GM23338 (cell line): Measurements from ENCODE around the gene SPIRE2. TPM values are rescaled to one million over a fixed set of nuclear protein-coding genes. Genes with fewer than 3 reads are reported as not detected.

Source experiments
- ATAC-seq: fragments of 200-7000 bp; cut with Tn5 transposase; 3 replicates; pipeline ENCODE4 v1.9.1; 2020
- DNase-seq: peaks from one replicate; pipeline ENCODE4 v3.0.0-alpha.2; 2015; ENCODE audit warnings: low spot score
- H2AFZ ChIP-seq: fragments of 200-600 bp; sonication (generic); 2 replicates; pipeline ENCODE4 v1.8.0; 2016; ENCODE audit warnings: antibody characterized with exemption, mild to moderate bottlenecking, moderate library complexity
- H3F3A ChIP-seq: fragments of 200-600 bp; sonication (generic); replicated peaks from 2 replicates; pipeline ENCODE4 v1.8.0; 2017; ENCODE audit warnings: antibody characterized with exemption, mixed run types, low read depth
- H3K27ac ChIP-seq: fragments of 200-600 bp; sonication (generic); 2 replicates; pipeline ENCODE4 v1.6.1; 2016; ENCODE audit warnings: low read depth
- H3K27me3 ChIP-seq: fragments of 200-600 bp; sonication (generic); 2 replicates; pipeline ENCODE4 v1.8.0; 2016; ENCODE audit warnings: mild to moderate bottlenecking, mixed run types, moderate library complexity; ENCODE audit not compliant: insufficient read depth
- H3K36me3 ChIP-seq: fragments of 200-600 bp; sonication (generic); 2 replicates; pipeline ENCODE4 v1.8.0; 2016; ENCODE audit warnings: mild to moderate bottlenecking; ENCODE audit not compliant: insufficient read depth
- H3K4me1 ChIP-seq: fragments of 200-600 bp; sonication (generic); 2 replicates; pipeline ENCODE4 v1.8.0; 2016; ENCODE audit warnings: mild to moderate bottlenecking, moderate library complexity; ENCODE audit not compliant: insufficient read depth
- H3K4me2 ChIP-seq: fragments of 200-600 bp; sonication (generic); 2 replicates; pipeline ENCODE4 v1.7.1; 2017; ENCODE audit warnings: mixed run types
- H3K4me3 ChIP-seq: fragments of 200-600 bp; sonication (generic); 2 replicates; pipeline ENCODE4 v1.6.1; 2016; ENCODE audit warnings: mixed run types
- H3K79me2 ChIP-seq: fragments of 200-600 bp; sonication (generic); replicated peaks from 2 replicates; pipeline ENCODE4 v1.8.0; 2017; ENCODE audit warnings: mild to moderate bottlenecking; ENCODE audit not compliant: insufficient read depth
- H3K9me2 ChIP-seq: fragments of 200-600 bp; sonication (generic); 2 replicates; pipeline ENCODE4 v1.8.0; 2017; ENCODE audit not compliant: insufficient read depth
- H4K20me1 ChIP-seq: fragments of 200-600 bp; sonication (generic); replicated peaks from 2 replicates; pipeline ENCODE4 v1.8.0; 2017; ENCODE audit warnings: mild to moderate bottlenecking; ENCODE audit not compliant: insufficient read depth
- H3K27ac Mint-ChIP-seq: 2 replicates; pipeline ENCODE4 v1.8.0; 2020; ENCODE audit warnings: inconsistent platforms, mild to moderate bottlenecking, moderate library complexity, mixed read lengths
- H3K27me3 Mint-ChIP-seq: 3 replicates; pipeline ENCODE4 v1.8.0; 2022; ENCODE audit warnings: low read depth, mild to moderate bottlenecking, moderate library complexity, mixed read lengths, inconsistent platforms; ENCODE audit not compliant: insufficient read depth, poor library complexity
- H3K36me3 Mint-ChIP-seq: 3 replicates; pipeline ENCODE4 v1.8.0; 2021; ENCODE audit warnings: low read depth, mild to moderate bottlenecking, inconsistent platforms, moderate library complexity, mixed read lengths
- H3K4me1 Mint-ChIP-seq: 3 replicates; pipeline ENCODE4 v1.8.0; 2020; ENCODE audit warnings: mild to moderate bottlenecking, inconsistent platforms, mixed read lengths
- H3K4me3 Mint-ChIP-seq: 3 replicates; pipeline ENCODE4 v1.8.0; 2021; ENCODE audit warnings: moderate library complexity, mild to moderate bottlenecking, inconsistent platforms, mixed read lengths
- H3K9me3 Mint-ChIP-seq: 3 replicates; pipeline ENCODE4 v1.8.0; 2020; ENCODE audit warnings: moderate library complexity, mild to moderate bottlenecking, inconsistent platforms, mixed read lengths
- CREB1 ChIP-seq: fragments of 250-450 bp; sonication (Bioruptor Pico); IDR thresholded peaks from 2 replicates; pipeline ENCODE4 v1.5.0; 2020; ENCODE audit warnings: low read depth, mild to moderate bottlenecking, moderate library complexity
- EZH2 ChIP-seq: fragments of 200-600 bp; sonication (generic); IDR thresholded peaks from one replicate; pipeline ENCODE4 v1.8.0; 2017; ENCODE audit warnings: antibody characterized with exemption, mild to moderate bottlenecking, low read depth; ENCODE audit not compliant: unreplicated experiment
- EZH2phosphoT487 ChIP-seq: fragments of 200-600 bp; sonication (generic); IDR thresholded peaks from one replicate; pipeline ENCODE4 v1.8.1; 2018; ENCODE audit warnings: antibody characterized with exemption; ENCODE audit not compliant: unreplicated experiment
- JUNB ChIP-seq: IDR thresholded peaks from one replicate; pipeline ENCODE4 v1.6.1; 2016; ENCODE audit warnings: antibody characterized with exemption; ENCODE audit not compliant: unreplicated experiment
- NANOG ChIP-seq: IDR thresholded peaks from 2 replicates; pipeline ENCODE4 v1.6.1; 2016; ENCODE audit warnings: antibody characterized with exemption, borderline replicate concordance
- POLR2AphosphoS5 ChIP-seq: IDR thresholded peaks from 2 replicates; pipeline ENCODE4 v1.6.1; 2016; ENCODE audit warnings: antibody characterized with exemption, low read depth
- STAT1 ChIP-seq: IDR thresholded peaks from one replicate; pipeline ENCODE4 v1.6.1; 2016; ENCODE audit warnings: antibody characterized with exemption; ENCODE audit not compliant: unreplicated experiment
- ZNF114 ChIP-seq: fragments of 250-450 bp; sonication (Bioruptor Pico); IDR thresholded peaks from 2 replicates; pipeline ENCODE4 v1.5.0; 2020; ENCODE audit warnings: mild to moderate bottlenecking, moderate library complexity
- ZNF331 ChIP-seq: fragments of 250-450 bp; sonication (Bioruptor Pico); IDR thresholded peaks from 2 replicates; pipeline ENCODE4 v1.5.0; 2020; ENCODE audit warnings: low read depth, mild to moderate bottlenecking, moderate library complexity
- polyA plus RNA-seq: library from polyadenylated mRNA; unstranded; fragments of >200 nt; fragmentation: Nextera tagmentation; extraction: Ambion mirVana; gene quantifications from 2 replicates; pipeline ENCODE4 v1.2.1, GENCODE V29; 2016
- total RNA-seq: library from RNA; depleted of rRNA; stranded (reverse); fragments of >200 nt; shearing (Covaris generic); gene quantifications from 2 replicates; pipeline ENCODE4 v1.2.3, GENCODE V29; 2014
- TF ChIP-seq, protein P1 (sequence below): fragments of 250-450 bp; sonication (Bioruptor Pico); IDR thresholded peaks from 2 replicates; pipeline ENCODE4 v1.5.0; 2020; ENCODE audit warnings: mild to moderate bottlenecking, moderate library complexity
- TF ChIP-seq, protein P2 (sequence below): IDR thresholded peaks from one replicate; pipeline ENCODE4 v1.6.1; 2018; ENCODE audit warnings: antibody characterized with exemption; ENCODE audit not compliant: unreplicated experiment

SPIRE2 gene
- total and polyA plus RNA-seq, 2 experiments from 2014 or later, result 5.0 to 15.2 TPM

DNA sequence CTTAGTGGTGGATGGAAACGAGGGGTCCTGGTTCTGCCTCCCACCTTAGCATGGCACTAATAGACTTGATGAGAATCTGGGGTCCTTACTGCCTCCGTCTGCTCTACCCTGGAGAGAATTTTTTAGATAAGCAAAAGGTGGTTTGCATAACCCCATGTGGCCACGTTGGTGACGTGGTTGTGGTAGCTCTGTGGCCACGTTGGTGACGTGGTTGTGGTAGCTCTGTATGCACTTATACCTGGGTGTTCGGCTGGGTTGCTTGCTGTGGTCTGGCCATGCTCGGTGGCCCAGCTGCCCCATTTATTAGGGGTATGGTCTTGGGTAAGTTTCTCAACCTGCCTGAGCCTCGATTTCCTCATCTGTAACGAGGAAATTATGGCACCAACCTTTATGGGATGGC lies 13.0 kb downstream of the SPIRE2 start:
- no peaks in the 10 kb centered on the region for H3K9me3 Mint-ChIP-seq
- no peak for TF ChIP-seq NANOG
- TF ChIP-seq, protein P1, sequence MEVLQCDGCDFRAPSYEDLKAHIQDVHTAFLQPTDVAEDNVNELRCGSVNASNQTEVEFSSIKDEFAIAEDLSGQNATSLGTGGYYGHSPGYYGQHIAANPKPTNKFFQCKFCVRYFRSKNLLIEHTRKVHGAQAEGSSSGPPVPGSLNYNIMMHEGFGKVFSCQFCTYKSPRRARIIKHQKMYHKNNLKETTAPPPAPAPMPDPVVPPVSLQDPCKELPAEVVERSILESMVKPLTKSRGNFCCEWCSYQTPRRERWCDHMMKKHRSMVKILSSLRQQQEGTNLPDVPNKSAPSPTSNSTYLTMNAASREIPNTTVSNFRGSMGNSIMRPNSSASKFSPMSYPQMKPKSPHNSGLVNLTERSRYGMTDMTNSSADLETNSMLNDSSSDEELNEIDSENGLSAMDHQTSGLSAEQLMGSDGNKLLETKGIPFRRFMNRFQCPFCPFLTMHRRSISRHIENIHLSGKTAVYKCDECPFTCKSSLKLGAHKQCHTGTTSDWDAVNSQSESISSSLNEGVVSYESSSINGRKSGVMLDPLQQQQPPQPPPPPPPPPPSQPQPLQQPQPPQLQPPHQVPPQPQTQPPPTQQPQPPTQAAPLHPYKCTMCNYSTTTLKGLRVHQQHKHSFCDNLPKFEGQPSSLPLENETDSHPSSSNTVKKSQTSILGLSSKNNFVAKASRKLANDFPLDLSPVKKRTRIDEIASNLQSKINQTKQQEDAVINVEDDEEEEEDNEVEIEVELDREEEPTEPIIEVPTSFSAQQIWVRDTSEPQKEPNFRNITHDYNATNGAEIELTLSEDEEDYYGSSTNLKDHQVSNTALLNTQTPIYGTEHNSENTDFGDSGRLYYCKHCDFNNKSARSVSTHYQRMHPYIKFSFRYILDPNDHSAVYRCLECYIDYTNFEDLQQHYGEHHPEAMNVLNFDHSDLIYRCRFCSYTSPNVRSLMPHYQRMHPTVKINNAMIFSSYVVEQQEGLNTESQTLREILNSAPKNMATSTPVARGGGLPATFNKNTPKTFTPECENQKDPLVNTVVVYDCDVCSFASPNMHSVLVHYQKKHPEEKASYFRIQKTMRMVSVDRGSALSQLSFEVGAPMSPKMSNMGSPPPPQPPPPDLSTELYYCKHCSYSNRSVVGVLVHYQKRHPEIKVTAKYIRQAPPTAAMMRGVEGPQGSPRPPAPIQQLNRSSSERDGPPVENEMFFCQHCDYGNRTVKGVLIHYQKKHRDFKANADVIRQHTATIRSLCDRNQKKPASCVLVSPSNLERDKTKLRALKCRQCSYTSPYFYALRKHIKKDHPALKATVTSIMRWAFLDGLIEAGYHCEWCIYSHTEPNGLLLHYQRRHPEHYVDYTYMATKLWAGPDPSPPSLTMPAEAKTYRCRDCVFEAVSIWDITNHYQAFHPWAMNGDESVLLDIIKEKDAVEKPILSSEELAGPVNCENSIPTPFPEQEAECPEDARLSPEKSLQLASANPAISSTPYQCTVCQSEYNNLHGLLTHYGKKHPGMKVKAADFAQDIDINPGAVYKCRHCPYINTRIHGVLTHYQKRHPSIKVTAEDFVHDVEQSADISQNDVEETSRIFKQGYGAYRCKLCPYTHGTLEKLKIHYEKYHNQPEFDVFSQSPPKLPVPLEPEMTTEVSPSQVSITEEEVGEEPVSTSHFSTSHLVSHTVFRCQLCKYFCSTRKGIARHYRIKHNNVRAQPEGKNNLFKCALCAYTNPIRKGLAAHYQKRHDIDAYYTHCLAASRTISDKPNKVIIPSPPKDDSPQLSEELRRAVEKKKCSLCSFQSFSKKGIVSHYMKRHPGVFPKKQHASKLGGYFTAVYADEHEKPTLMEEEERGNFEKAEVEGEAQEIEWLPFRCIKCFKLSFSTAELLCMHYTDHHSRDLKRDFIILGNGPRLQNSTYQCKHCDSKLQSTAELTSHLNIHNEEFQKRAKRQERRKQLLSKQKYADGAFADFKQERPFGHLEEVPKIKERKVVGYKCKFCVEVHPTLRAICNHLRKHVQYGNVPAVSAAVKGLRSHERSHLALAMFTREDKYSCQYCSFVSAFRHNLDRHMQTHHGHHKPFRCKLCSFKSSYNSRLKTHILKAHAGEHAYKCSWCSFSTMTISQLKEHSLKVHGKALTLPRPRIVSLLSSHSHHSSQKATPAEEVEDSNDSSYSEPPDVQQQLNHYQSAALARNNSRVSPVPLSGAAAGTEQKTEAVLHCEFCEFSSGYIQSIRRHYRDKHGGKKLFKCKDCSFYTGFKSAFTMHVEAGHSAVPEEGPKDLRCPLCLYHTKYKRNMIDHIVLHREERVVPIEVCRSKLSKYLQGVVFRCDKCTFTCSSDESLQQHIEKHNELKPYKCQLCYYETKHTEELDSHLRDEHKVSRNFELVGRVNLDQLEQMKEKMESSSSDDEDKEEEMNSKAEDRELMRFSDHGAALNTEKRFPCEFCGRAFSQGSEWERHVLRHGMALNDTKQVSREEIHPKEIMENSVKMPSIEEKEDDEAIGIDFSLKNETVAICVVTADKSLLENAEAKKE (CRISPR knock-in tag), result no peak
- TF ChIP-seq CREB1 (CRISPR knock-in tag), result no peak
- TF ChIP-seq, protein P2, sequence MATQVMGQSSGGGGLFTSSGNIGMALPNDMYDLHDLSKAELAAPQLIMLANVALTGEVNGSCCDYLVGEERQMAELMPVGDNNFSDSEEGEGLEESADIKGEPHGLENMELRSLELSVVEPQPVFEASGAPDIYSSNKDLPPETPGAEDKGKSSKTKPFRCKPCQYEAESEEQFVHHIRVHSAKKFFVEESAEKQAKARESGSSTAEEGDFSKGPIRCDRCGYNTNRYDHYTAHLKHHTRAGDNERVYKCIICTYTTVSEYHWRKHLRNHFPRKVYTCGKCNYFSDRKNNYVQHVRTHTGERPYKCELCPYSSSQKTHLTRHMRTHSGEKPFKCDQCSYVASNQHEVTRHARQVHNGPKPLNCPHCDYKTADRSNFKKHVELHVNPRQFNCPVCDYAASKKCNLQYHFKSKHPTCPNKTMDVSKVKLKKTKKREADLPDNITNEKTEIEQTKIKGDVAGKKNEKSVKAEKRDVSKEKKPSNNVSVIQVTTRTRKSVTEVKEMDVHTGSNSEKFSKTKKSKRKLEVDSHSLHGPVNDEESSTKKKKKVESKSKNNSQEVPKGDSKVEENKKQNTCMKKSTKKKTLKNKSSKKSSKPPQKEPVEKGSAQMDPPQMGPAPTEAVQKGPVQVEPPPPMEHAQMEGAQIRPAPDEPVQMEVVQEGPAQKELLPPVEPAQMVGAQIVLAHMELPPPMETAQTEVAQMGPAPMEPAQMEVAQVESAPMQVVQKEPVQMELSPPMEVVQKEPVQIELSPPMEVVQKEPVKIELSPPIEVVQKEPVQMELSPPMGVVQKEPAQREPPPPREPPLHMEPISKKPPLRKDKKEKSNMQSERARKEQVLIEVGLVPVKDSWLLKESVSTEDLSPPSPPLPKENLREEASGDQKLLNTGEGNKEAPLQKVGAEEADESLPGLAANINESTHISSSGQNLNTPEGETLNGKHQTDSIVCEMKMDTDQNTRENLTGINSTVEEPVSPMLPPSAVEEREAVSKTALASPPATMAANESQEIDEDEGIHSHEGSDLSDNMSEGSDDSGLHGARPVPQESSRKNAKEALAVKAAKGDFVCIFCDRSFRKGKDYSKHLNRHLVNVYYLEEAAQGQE, result no peak
- TF ChIP-seq ZNF331 (CRISPR knock-in tag), result no peak
- no peak for TF ChIP-seq POLR2AphosphoS5
- TF ChIP-seq JUNB, result no peak
- no peak for TF ChIP-seq STAT1
- no peak for TF ChIP-seq EZH2
- TF ChIP-seq EZH2phosphoT487, result no peak
- TF ChIP-seq ZNF114, result no peak

More for the DNA sequence above, 13.0 kb downstream of the SPIRE2 start:
- H3K9me2 ChIP-seq, result no peaks in the 10 kb centered on the region
- H3K27me3 ChIP-seq, result no peaks in the 10 kb centered on the region
- no peak for ATAC-seq
- no peaks in the 10 kb centered on the region for H3K79me2 ChIP-seq
- H3K4me3 Mint-ChIP-seq, result no peak overlapping the region
- no peak overlapping the region for H3K27ac ChIP-seq
- 0 out of 2 replicates have a peak, but pooled peaks cover 4% of the 10 kb centered on the region for H4K20me1 ChIP-seq
- no peak for DNase-seq
- H3K27ac Mint-ChIP-seq, result no peak overlapping the region
- H2AFZ ChIP-seq, result no peak overlapping the region
- no peaks in the 10 kb centered on the region for H3K36me3 ChIP-seq
- peaks cover 7% of the 10 kb centered on the region for H3K27me3 Mint-ChIP-seq
- no peaks in the 10 kb centered on the region for H3F3A ChIP-seq
- no peaks in the 10 kb centered on the region for H3K4me1 ChIP-seq
- no peak overlapping the region for H3K4me2 ChIP-seq
- peaks cover 4% of the 10 kb centered on the region; the same call in 1 of the 3 replicates for H3K36me3 Mint-ChIP-seq
- no peak overlapping the region for H3K4me3 ChIP-seq
- H3K4me1 Mint-ChIP-seq, result peaks cover 13% of the 10 kb centered on the region
